HepG2 (cell line): ENCODE results near the gene DDX11. TPM values are rescaled to one million over a fixed set of nuclear protein-coding genes. Genes with fewer than 3 reads are reported as not detected.
"Not testable (repeated sequence)": the region's sequence is repeated elsewhere in the genome, so short reads cannot be mapped to it uniquely, and the experiment has no call there.

Experiments
- ATAC-seq: fragments of 200-7000 bp; cut with Tn5 transposase; 3 replicates; pipeline ENCODE4 v1.9.1; 2020; ENCODE audit warnings: mild to moderate bottlenecking, moderate library complexity
- BruUV-seq: library from RNA; stranded (reverse); fragments of 400-500 nt; replicated peaks from 2 replicates; lab custom pipeline; 2021; lab: Mats Ljungman, UMichigan
- CTCF ChIA-PET: fragments of 300-600 bp; formaldehyde crosslinking; extraction: SDS; loops from one replicate; lab custom pipeline; 2021; ENCODE audit warnings: low total read pairs, inconsistent platforms, low intra/inter-chr PET ratio; lab: Yijun Ruan, JAX
- POLR2A ChIA-PET: fragments of 350-600 bp; sonication (Branson Sonifier 250); formaldehyde crosslinking; loops from one replicate; lab custom pipeline; 2020; ENCODE audit warnings: antibody characterized with exemption, inconsistent platforms; lab: Yijun Ruan, JAX
- DNase-seq: peaks from one replicate; pipeline ENCODE4 v3.0.0-alpha.2; 2015; ENCODE audit warnings: low spot score
- FAIRE-seq: peaks from 3 replicates; lab custom pipeline; 2011; peaks lifted over from hg19 to GRCh38; lab: Jason Lieb, UNC
- H2AFZ ChIP-seq: one replicate; pipeline ENCODE4 v1.6.1; 2011; ENCODE audit warnings: low read length, inconsistent platforms
- H3K27ac ChIP-seq: fragments of 300-600 bp; 3 replicates; pipeline ENCODE4 v1.8.0; 2011; ENCODE audit warnings: mixed run types, mild to moderate bottlenecking, mixed read lengths, low read length, inconsistent platforms; ENCODE audit not compliant: insufficient read depth; ENCODE audit errors: extremely low read length
- H3K27me3 ChIP-seq, 2 experiments: fragments of 200-600 bp in 1 of 2; 2 replicates in 1 of 2; 3 replicates in 1 of 2; pipeline versions ENCODE4 v1.6.0 to v1.8.0; 2011; ENCODE audit warnings: low read length in 2 of 2, mild to moderate bottlenecking in 2 of 2, moderate library complexity in 2 of 2, inconsistent platforms in 1 of 2; ENCODE audit not compliant: insufficient read depth in 2 of 2, control insufficient read depth in 1 of 2
- H3K36me3 ChIP-seq, 2 experiments: fragments of 200-600 bp in 1 of 2; replicated peaks in 1 of 2; 2 replicates in 1 of 2; 3 replicates in 1 of 2; pipeline versions ENCODE4 v1.5.1 to v1.8.0; 2011; ENCODE audit warnings: low read length in 2 of 2, inconsistent platforms in 1 of 2; ENCODE audit not compliant: insufficient read depth in 2 of 2, control insufficient read depth in 1 of 2
- H3K4me1 ChIP-seq: 2 replicates; pipeline ENCODE4 v1.5.1; 2012; ENCODE audit warnings: low read length, inconsistent platforms; ENCODE audit not compliant: insufficient read depth
- H3K4me2 ChIP-seq: 2 replicates; pipeline ENCODE4 v1.6.0; 2011; ENCODE audit warnings: low read depth, low read length, inconsistent platforms
- H3K4me3 ChIP-seq, 3 experiments: fragments of 200-600 bp in 1 of 3; sonication (generic), shearing (Covaris generic) in 1 of 3; replicated peaks in 1 of 3; 2 replicates each; pipeline ENCODE4 v1.5.1; 2011 to 2016; ENCODE audit warnings: low read length in 3 of 3, inconsistent platforms in 2 of 3, low read depth in 2 of 3, mild to moderate bottlenecking in 2 of 3, control low read depth in 1 of 3, mixed read lengths in 1 of 3; ENCODE audit not compliant: insufficient read depth in 1 of 3
- H3K79me2 ChIP-seq: one replicate; pipeline ENCODE4 v1.6.1; 2011; ENCODE audit warnings: low read length, inconsistent platforms; ENCODE audit not compliant: insufficient read depth
- H3K9ac ChIP-seq: 2 replicates; pipeline ENCODE4 v1.6.0; 2011; ENCODE audit warnings: mild to moderate bottlenecking, low read depth, low read length, inconsistent platforms; ENCODE audit not compliant: insufficient read depth
- H3K9me3 ChIP-seq: 2 replicates; pipeline ENCODE4 v1.5.1; 2012; ENCODE audit warnings: mild to moderate bottlenecking, low read length
- H4K20me1 ChIP-seq: 2 replicates; pipeline ENCODE4 v1.6.0; 2011; ENCODE audit warnings: inconsistent platforms, mild to moderate bottlenecking, low read length, moderate library complexity; ENCODE audit not compliant: insufficient read depth
- WGBS: methylation state at CpG from one replicate; pipeline ENCODE4 v1.1.6; 2017; ENCODE audit warnings: low lambda C conversion rate; 5-methylcytosine and 5-hydroxymethylcytosine counted together
- in situ Hi-C: cut with HindIII; loops from 2 replicates; pipeline ENCODE4 v1.10.0; 2017; ENCODE audit warnings: low pct_unique_long_range_greater_than_20kb; ENCODE audit not compliant: extremely low pct_ligation_motif_present
- intact Hi-C: fragments of 100-400 bp; cut with micrococcal nuclease; formaldehyde crosslinking; loops from one replicate; pipeline ENCODE4 v1.10.0; 2022; ENCODE audit not compliant: unreplicated experiment
- polyA plus RNA-seq, 8 experiments: library from polyadenylated mRNA; depleted of rRNA in 3 of 8; stranded (reverse) in 7 of 8; unstranded in 1 of 8; fragments of >200 nt; fragmentation: Illumina TruSeq in 4 of 8; extraction: Trizol in 4 of 8; gene quantifications; 2 replicates each; pipeline versions ENCODE4 v1.2.1 to v1.2.3, GENCODE V29; 2011 to 2016; ENCODE audit warnings: low read depth in 4 of 8, missing spikeins in 1 of 8, mixed read lengths in 1 of 8; ENCODE audit not compliant: insufficient read depth in 1 of 8
- total RNA-seq, 5 experiments: library from RNA; depleted of rRNA; stranded (reverse); fragments of >200 nt; fragmentation: Illumina TruSeq; extraction: Trizol; gene quantifications; 2 replicates each; pipeline ENCODE4 v1.2.3, GENCODE V29; 2016; ENCODE audit warnings: low read depth in 1 of 5

DDX11 gene
- total and polyA plus RNA-seq, 2 of the 13 experiments (the other 11 are each of a cell fraction or from before 2014, with no cell fraction given): 23.9 to 40.8 TPM

DNA sequence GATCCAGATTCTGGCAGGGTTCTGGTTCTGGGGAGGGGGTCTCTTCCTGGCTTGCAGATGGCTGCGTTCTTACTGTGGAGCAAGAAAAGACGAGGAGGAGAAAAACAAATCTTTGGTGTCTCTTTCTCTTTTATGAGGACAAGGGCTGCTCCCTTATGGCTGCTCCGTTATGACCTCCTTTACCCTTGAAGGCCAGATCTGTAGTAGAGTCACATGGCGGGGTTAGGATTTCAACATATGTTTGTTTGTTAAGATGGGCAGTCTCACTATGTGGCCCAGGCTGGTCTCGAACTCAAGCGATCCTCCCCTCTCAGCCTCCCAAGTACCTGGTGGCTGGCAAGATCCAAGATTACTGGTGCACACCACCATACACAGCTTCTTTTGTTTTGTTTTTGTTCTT is 5.8 kb downstream of the DDX11 start:
- H3K4me2 ChIP-seq, FAIRE-seq, DNase-seq, H3K9ac ChIP-seq, H3K9me3 ChIP-seq, intact Hi-C loops, H2AFZ ChIP-seq, H3K27me3 ChIP-seq, in situ Hi-C loops, CTCF ChIA-PET, POLR2A ChIA-PET, H4K20me1 ChIP-seq, BruUV-seq, H3K4me3 ChIP-seq, H3K27ac ChIP-seq, ATAC-seq: not testable (repeated sequence)
- H3K4me1 ChIP-seq: peaks cover 11% of the 10 kb centered on the region; the same call in 1 of the 2 replicates
- 98% methylated on average over 6 of the region's 6 CpGs for WGBS
- peaks cover 16% of the 10 kb centered on the region for H3K79me2 ChIP-seq
- peaks cover 4 to 17% of the 10 kb centered on the region in 2 experiments; a peak in 4 of 5 replicates for H3K36me3 ChIP-seq

DNA sequence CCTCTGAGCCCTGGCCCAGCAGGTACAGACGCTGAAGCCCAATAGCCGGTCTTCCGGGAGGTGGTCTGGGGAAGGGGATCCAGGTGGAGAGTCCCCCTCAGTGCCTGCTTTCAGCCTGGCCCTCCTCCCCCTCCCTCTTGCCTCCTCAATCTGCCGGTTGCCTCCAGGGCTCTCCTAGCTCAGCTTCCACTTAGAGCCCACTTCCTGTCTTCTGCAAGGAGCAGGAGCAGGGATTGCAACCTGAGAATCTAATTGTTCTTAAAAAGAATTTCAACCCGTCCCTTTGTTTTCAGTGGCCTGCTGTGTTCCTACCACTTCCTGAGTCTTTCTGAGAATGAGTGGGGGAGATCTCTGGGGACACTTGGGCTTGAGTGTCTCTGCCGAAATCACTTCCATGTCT is 6.6 kb downstream of the DDX11 start:
- FAIRE-seq, H4K20me1 ChIP-seq, H3K9ac ChIP-seq, H3K9me3 ChIP-seq, intact Hi-C loops, H3K4me3 ChIP-seq, ATAC-seq, CTCF ChIA-PET, BruUV-seq, H2AFZ ChIP-seq, H3K79me2 ChIP-seq, POLR2A ChIA-PET, H3K27me3 ChIP-seq, DNase-seq, in situ Hi-C loops, H3K27ac ChIP-seq, H3K4me2 ChIP-seq: not testable (repeated sequence)
- H3K36me3 ChIP-seq: peaks cover 8 to 17% of the 10 kb centered on the region in 2 experiments; a peak in 4 of 5 replicates
- 96% methylated on average over 3 of the region's 6 CpGs for WGBS
- H3K4me1 ChIP-seq: peaks cover 10% of the 10 kb centered on the region; the same call in 1 of the 2 replicates

DNA sequence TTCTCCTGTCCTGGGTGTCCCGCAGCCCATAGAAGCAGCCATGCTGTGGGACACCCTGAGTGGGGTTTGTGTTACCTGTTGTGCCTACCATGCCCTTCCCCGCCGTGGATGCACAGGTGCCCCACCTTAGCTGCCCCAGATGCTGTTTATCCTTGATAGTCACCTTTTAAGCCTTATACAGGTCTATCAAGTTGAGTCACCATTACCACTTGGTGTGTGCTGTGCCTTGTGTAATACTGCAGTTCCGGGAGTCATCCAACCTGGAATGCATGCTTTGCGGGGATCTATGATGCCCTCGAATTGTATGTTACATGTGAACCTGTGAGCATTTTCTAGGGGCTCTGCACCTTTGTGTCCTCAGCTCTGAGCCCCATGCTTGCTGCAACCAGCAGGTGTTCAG is 7.6 kb downstream of the DDX11 start:
- CTCF ChIA-PET, ATAC-seq, H3K27ac ChIP-seq, H4K20me1 ChIP-seq, H2AFZ ChIP-seq, DNase-seq, H3K9ac ChIP-seq, H3K4me1 ChIP-seq, FAIRE-seq, H3K4me2 ChIP-seq, H3K79me2 ChIP-seq, BruUV-seq, in situ Hi-C loops, H3K27me3 ChIP-seq, H3K4me3 ChIP-seq, intact Hi-C loops, H3K9me3 ChIP-seq, POLR2A ChIA-PET: not testable (repeated sequence)
- peaks cover 8 to 17% of the 10 kb centered on the region in 2 experiments; a peak in 4 of 5 replicates for H3K36me3 ChIP-seq
- WGBS: 90% methylated on average over 6 of the region's 6 CpGs

DNA sequence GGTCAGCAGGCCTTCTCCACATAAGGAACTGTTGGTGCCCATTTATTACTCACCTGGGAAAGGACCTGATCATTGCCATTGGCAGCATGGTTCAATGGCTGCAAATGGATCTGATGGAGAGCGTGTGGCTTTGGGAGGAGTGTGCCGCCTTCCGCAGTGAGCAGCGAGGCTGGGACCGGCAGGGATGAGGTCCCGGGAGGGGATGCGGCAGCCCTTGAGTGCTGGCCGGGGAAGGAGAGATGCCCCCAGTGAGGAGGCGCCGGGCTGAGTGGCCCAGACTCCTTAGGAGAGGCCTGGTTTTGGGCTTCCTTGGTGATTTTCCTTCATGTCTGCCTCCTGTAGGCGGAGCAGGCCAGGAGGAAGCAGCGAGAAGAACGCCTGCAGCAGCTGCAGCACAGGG is 10.6 kb downstream of the DDX11 start:
- CTCF ChIA-PET: not testable (repeated sequence)

More for the DNA sequence above, 10.6 kb downstream of the DDX11 start:
- H3K4me3 ChIP-seq, H3K79me2 ChIP-seq, H4K20me1 ChIP-seq, DNase-seq, H3K9ac ChIP-seq, H2AFZ ChIP-seq, ATAC-seq, FAIRE-seq, BruUV-seq, POLR2A ChIA-PET, H3K27me3 ChIP-seq, in situ Hi-C loops, H3K27ac ChIP-seq, H3K4me1 ChIP-seq, H3K9me3 ChIP-seq, intact Hi-C loops, H3K4me2 ChIP-seq: not testable (repeated sequence)
- peaks cover 12 to 28% of the 10 kb centered on the region in 2 experiments; a peak in 4 of 5 replicates for H3K36me3 ChIP-seq
- 95% methylated on average over 10 of the region's 13 CpGs for WGBS
